Mucosa of stomach (tissue), 1 donor: ENCODE measurements around the gene RYR2.

Source experiments
- H3K27me3 ChIP-seq: one replicate; pipeline ENCODE4 v1.7.0; 2013; ENCODE audit warnings: mild to moderate bottlenecking, low read length; ENCODE audit not compliant: control insufficient read depth, insufficient read depth
- H3K36me3 ChIP-seq: one replicate; pipeline ENCODE4 v1.7.0; 2013; ENCODE audit warnings: low read length; ENCODE audit not compliant: control insufficient read depth, insufficient read depth
- H3K4me1 ChIP-seq: one replicate; pipeline ENCODE4 v1.7.0; 2013; ENCODE audit warnings: mild to moderate bottlenecking, low read length; ENCODE audit not compliant: control insufficient read depth, insufficient read depth
- H3K4me3 ChIP-seq: one replicate; pipeline ENCODE4 v1.7.0; 2013; ENCODE audit warnings: low read length
- H3K9ac ChIP-seq: one replicate; pipeline ENCODE4 v1.7.0; 2013; ENCODE audit warnings: mild to moderate bottlenecking, low read length, moderate library complexity
- H3K9me3 ChIP-seq: one replicate; pipeline ENCODE4 v1.7.0; 2013; ENCODE audit warnings: mild to moderate bottlenecking, low read length, moderate library complexity; ENCODE audit not compliant: control insufficient read depth
- donor health status: Pancreatic carcinoma.

The RYR2 gene

GRCh38 chr1:237684236-237684635, 642.3 kb downstream of the RYR2 start:
- Histone ChIP-seq H3K36me3 (no peaks in the 10 kb centered on the region), H3K27me3 (no peaks in the 10 kb centered on the region)

GRCh38 chr1:237685551-237685950, 643.6 kb downstream of the RYR2 start:
- no peaks in the 10 kb centered on the region for H3K36me3 ChIP-seq

More at GRCh38 chr1:237684236-237684635, 642.3 kb downstream of the RYR2 start:
- no peak overlapping the region for H3K9ac ChIP-seq
- no peaks in the 10 kb centered on the region for H3K4me1 ChIP-seq
- H3K9me3 ChIP-seq = no peaks in the 10 kb centered on the region
- H3K4me3 ChIP-seq = no peak overlapping the region

DNA sequence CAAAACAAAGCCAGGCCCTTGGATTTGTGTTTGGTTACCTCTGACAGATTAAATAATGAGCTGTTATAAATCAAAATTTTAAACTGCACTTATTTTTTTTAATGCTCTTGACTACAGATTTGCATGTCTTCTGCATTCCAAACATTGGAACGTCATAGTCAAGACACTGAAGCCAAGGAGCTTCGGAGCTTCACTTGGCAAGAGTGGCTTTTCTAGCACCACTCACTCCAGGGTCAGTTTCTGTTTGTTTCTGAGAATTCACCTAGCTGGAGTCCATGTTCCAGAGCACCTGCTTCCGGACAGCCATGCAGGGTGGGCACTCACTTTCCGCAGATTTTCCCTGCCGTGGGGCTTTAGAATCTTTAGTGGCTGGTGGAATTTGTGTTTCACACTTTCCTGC, 645.8 kb downstream of the RYR2 start:
- no peak overlapping the region for H3K4me3 ChIP-seq

More at GRCh38 chr1:237685551-237685950, 643.6 kb downstream of the RYR2 start:
- Histone ChIP-seq H3K4me1 (no peaks in the 10 kb centered on the region), H3K9me3 (no peaks in the 10 kb centered on the region), H3K27me3 (no peaks in the 10 kb centered on the region), H3K9ac (no peak overlapping the region), H3K4me3 (no peak overlapping the region)

GRCh38 chr1:237690656-237691055, 648.7 kb downstream of the RYR2 start:
- no peaks in the 10 kb centered on the region for H3K4me1 ChIP-seq
- no peaks in the 10 kb centered on the region for H3K27me3 ChIP-seq
- H3K9ac ChIP-seq = no peak overlapping the region
- H3K9me3 ChIP-seq = no peaks in the 10 kb centered on the region
- no peaks in the 10 kb centered on the region for H3K36me3 ChIP-seq
- H3K4me3 ChIP-seq = no peak overlapping the region

More for the DNA sequence above, 645.8 kb downstream of the RYR2 start:
- Histone ChIP-seq H3K4me1 (no peaks in the 10 kb centered on the region), H3K9ac (no peak overlapping the region), H3K9me3 (no peaks in the 10 kb centered on the region), H3K36me3 (no peaks in the 10 kb centered on the region), H3K27me3 (no peaks in the 10 kb centered on the region)

DNA sequence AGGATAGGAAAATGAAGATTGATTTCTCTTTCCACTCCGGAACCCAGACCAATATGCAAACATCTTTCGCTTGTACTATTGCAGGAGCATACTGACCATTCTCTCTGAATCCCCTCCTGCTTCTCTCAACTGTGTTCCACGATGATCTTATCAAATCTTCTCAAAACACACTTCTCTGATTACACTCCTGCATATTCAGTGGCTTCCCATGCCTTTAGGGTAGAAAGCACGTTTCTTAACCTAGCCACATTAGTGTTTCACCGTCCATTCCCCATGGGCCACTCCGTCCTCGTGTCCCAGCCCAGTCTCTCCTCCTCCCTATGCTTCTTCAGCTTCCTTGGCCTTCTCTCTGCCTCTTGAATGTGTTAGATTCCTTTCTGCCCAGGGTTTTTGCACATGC, 650.3 kb downstream of the RYR2 start:
- Histone ChIP-seq H3K9ac (no peak overlapping the region), H3K36me3 (no peaks in the 10 kb centered on the region), H3K4me3 (no peak overlapping the region), H3K4me1 (no peaks in the 10 kb centered on the region), H3K27me3 (no peaks in the 10 kb centered on the region), H3K9me3 (no peaks in the 10 kb centered on the region)

DNA sequence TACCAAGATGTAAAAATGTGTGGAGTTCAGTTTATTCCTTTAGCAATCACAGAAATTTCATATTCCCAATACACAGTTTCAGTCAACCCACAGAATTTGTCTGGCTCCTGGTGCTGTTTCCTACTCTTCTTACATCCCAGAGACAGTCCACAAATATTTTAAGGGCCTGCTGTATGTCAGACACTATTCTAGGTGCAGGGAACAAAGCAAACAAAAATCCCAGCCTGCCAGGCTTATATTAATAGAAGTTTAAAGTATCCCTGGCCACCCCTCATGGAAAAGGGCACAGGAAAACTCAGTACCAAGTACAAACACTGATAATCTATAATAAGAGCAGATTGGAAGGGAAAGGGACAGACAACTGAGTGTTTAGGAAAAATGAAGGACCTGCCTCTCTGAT, 653.9 kb downstream of the RYR2 start:
- Histone ChIP-seq H3K9me3 (no peaks in the 10 kb centered on the region), H3K36me3 (no peaks in the 10 kb centered on the region), H3K9ac (no peak overlapping the region), H3K27me3 (no peaks in the 10 kb centered on the region), H3K4me3 (no peak overlapping the region), H3K4me1 (no peaks in the 10 kb centered on the region)

- Histone ChIP-seq H3K27me3 (no peaks in the 10 kb centered on the region), H3K9ac (no peak overlapping the region), H3K4me1 (no peaks in the 10 kb centered on the region), H3K9me3 (no peaks in the 10 kb centered on the region), H3K36me3 (no peaks in the 10 kb centered on the region), H3K4me3 (no peak overlapping the region)
These were observed 658.2 kb downstream of the RYR2 start for GRCh38 chr1:237700181-237700580.

GRCh38 chr1:237701534-237701933, 659.5 kb downstream of the RYR2 start:
- no peaks in the 10 kb centered on the region for H3K9me3 ChIP-seq
- no peak overlapping the region for H3K4me3 ChIP-seq
- no peaks in the 10 kb centered on the region for H3K4me1 ChIP-seq

GRCh38 chr1:237702161-237702560, 660.2 kb downstream of the RYR2 start:
- Histone ChIP-seq H3K9ac (no peak overlapping the region), H3K4me3 (no peak overlapping the region), H3K4me1 (no peaks in the 10 kb centered on the region), H3K9me3 (no peaks in the 10 kb centered on the region), H3K36me3 (no peaks in the 10 kb centered on the region), H3K27me3 (no peaks in the 10 kb centered on the region)

More at GRCh38 chr1:237701534-237701933, 659.5 kb downstream of the RYR2 start:
- no peak overlapping the region for H3K9ac ChIP-seq
- H3K27me3 ChIP-seq = no peaks in the 10 kb centered on the region
- H3K36me3 ChIP-seq = no peaks in the 10 kb centered on the region

DNA sequence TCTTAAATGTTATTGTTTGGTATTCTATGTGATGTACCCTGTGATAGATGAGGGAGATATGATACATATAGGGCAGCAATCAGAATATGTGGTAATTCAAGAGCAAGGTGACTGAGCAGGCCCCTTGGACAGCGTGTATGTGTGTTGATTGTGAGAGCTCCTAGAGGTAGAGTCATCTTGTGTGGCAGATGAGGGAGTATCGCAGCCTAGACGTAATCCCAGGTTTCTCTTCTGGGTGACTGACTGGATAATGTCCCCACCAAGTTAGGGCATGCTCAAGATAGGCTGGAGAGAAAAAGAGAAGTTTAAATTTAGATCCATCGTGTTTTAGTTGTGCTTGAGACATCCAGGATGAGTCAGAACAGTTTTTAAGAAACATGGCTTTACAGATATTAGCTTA, 663.5 kb downstream of the RYR2 start:
- Histone ChIP-seq H3K27me3 (no peaks in the 10 kb centered on the region), H3K36me3 (no peaks in the 10 kb centered on the region), H3K9ac (no peak overlapping the region), H3K9me3 (no peaks in the 10 kb centered on the region), H3K4me1 (no peaks in the 10 kb centered on the region), H3K4me3 (no peak overlapping the region)

- Histone ChIP-seq H3K9me3 (no peaks in the 10 kb centered on the region), H3K4me3 (no peak overlapping the region), H3K27me3 (no peaks in the 10 kb centered on the region), H3K36me3 (no peaks in the 10 kb centered on the region), H3K4me1 (no peaks in the 10 kb centered on the region), H3K9ac (no peak overlapping the region)
These were observed 667.4 kb downstream of the RYR2 start for GRCh38 chr1:237709355-237709754.

DNA sequence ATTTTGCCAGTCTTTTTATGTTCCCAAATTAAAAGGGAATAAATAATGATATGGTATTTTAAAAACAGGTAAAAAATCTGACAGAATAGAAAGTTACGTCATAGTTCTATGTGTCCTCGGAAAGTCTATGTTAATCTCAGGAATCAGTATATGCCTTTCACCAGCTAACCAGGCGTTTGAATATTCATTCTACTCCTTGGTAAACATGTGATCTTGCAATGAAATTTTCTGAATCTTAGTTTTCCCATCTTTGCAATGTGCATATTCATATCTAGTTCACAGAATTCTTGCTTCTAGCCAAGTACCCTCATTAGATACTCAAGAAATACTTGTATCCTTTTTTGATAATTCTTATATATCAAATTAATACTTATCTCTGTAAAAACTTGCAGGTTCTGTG, 669.3 kb downstream of the RYR2 start:
- Histone ChIP-seq H3K4me1 (no peaks in the 10 kb centered on the region), H3K9me3 (no peaks in the 10 kb centered on the region)

GRCh38 chr1:237712082-237712481, 670.1 kb downstream of the RYR2 start:
- no peak overlapping the region for H3K9ac ChIP-seq
- H3K4me1 ChIP-seq = no peaks in the 10 kb centered on the region
- H3K27me3 ChIP-seq = no peaks in the 10 kb centered on the region
- H3K4me3 ChIP-seq = no peak overlapping the region
- no peaks in the 10 kb centered on the region for H3K36me3 ChIP-seq
- no peaks in the 10 kb centered on the region for H3K9me3 ChIP-seq

More for the DNA sequence above, 669.3 kb downstream of the RYR2 start:
- no peaks in the 10 kb centered on the region for H3K27me3 ChIP-seq
- H3K36me3 ChIP-seq = no peaks in the 10 kb centered on the region
- H3K9ac ChIP-seq = no peak overlapping the region
- H3K4me3 ChIP-seq = no peak overlapping the region
